ENCODE data around the gene DCLK1. TPM values are rescaled to one million over a fixed set of nuclear protein-coding genes. Genes with fewer than 3 reads are reported as not detected.

Gene DCLK1
- total RNA-seq, 1 donor from 2014 or later, result 36.1 TPM

DNA sequence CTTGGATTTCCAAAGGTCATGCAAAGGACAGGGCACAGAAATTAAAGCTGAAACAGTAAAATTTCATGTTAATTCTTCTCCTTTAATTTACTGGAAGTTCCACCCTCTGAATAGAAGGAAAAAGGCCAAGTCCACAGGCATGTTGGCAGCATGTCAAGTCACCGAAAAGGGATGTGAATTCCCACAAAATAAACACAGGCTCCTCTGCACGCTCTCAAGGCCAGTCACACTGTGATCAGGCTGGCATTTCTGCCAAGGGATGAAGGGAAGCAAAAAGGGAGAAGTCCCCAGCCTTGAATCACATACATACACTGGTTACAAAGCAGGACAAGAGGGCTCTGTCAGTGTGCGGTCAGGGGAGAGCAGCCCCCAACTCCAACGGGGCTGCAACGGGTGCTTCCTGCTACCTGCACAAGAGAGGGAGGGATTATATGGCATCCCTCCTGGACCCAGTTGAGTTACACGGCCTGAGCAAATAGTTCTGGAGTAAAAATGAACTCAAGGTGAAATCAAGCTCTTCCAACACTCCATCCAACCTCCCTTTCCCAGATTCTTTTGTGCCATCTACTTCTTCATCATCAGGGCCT is 6.9 kb downstream of the DCLK1 start:
- H3K36me3 ChIP-seq, result no peaks in the 10 kb centered on the region
- no peak overlapping the region for H3K4me3 ChIP-seq
- DNase-seq (ENCODE audit: extremely low spot score in 2 of 2), result no peak
- intact Hi-C loops (cut with DNase I), result no loop called here
- no peak for TF ChIP-seq POLR2AphosphoS5 (IDR thresholded peaks at IDR 0.05; ENCODE audit: insufficient read depth in 1 of 2, low read depth in 1 of 2)
- H3K27ac ChIP-seq, result no peak overlapping the region
- no peaks in the 10 kb centered on the region for H3K27me3 ChIP-seq
- no peaks in the 10 kb centered on the region for H3K4me1 ChIP-seq
- H3K9me3 ChIP-seq, result no peaks in the 10 kb centered on the region

DNA sequence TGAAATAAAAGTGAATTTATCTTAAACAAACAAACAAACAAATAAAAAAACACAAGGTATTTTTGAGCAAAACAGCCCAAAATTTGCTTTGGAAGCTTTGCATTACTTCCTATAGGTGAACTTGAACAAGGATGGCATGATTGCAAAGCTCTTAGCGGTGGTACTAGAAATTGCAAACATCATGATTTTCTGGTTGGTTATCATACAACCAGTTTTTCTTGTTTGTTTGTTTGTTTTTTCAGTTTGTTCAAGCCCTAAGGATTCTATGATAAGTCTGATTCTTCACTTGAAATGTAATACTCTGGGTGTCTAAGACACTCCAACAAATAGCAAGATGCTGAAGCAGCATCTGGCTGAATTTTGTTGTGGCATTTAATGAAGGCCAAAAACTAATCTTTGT is 15.9 kb downstream of the DCLK1 start:
- TF ChIP-seq POLR2A (IDR thresholded peaks at IDR 0.05), result no peak
- H3K9me3 ChIP-seq, result no peaks in the 10 kb centered on the region
- DNase-seq (ENCODE audit: extremely low spot score in 2 of 2), result no peak
- intact Hi-C loops (cut with DNase I), result no loop called here
- H3K27me3 ChIP-seq, result no peaks in the 10 kb centered on the region
- H3K36me3 ChIP-seq, result no peaks in the 10 kb centered on the region
- H3K27ac ChIP-seq, result no peak overlapping the region
- H3K4me1 ChIP-seq, result no peaks in the 10 kb centered on the region
- H3K4me3 ChIP-seq, result no peak overlapping the region

DNA sequence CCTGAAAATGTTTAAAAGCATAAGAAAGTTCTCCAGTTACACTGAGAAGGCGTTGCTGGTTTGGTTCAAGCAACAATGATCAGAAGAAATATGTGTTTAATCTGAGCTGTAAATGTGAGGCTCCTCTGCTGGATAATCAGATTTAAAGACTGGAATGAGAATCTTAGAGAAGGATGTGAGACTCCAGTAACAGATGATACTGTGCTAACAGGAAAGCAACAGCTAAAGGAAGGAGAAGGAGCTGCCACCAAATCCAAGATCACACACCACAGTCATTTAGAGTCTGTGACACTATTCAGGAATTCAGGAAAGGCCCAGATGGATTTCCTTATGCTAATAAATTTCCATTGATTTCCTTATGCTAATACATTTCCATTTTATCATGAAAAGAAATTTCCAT is 16.9 kb downstream of the DCLK1 start:
- H3K4me3 ChIP-seq, result no peak overlapping the region
- no peaks in the 10 kb centered on the region for H3K9me3 ChIP-seq
- DNase-seq (ENCODE audit: extremely low spot score in 2 of 2), result no peak
- TF ChIP-seq POLR2AphosphoS5 (IDR thresholded peaks at IDR 0.05; ENCODE audit: insufficient read depth in 1 of 2, low read depth in 1 of 2) (no peak), POLR2A (IDR thresholded peaks at IDR 0.05) (no peak)
- TF ChIP-seq, protein P1, sequence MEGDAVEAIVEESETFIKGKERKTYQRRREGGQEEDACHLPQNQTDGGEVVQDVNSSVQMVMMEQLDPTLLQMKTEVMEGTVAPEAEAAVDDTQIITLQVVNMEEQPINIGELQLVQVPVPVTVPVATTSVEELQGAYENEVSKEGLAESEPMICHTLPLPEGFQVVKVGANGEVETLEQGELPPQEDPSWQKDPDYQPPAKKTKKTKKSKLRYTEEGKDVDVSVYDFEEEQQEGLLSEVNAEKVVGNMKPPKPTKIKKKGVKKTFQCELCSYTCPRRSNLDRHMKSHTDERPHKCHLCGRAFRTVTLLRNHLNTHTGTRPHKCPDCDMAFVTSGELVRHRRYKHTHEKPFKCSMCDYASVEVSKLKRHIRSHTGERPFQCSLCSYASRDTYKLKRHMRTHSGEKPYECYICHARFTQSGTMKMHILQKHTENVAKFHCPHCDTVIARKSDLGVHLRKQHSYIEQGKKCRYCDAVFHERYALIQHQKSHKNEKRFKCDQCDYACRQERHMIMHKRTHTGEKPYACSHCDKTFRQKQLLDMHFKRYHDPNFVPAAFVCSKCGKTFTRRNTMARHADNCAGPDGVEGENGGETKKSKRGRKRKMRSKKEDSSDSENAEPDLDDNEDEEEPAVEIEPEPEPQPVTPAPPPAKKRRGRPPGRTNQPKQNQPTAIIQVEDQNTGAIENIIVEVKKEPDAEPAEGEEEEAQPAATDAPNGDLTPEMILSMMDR (IDR thresholded peaks at IDR 0.05), result no peak
- no peaks in the 10 kb centered on the region for H3K36me3 ChIP-seq
- intact Hi-C loops (cut with DNase I), result no loop called here
- no peaks in the 10 kb centered on the region for H3K4me1 ChIP-seq
- H3K27ac ChIP-seq, result no peak overlapping the region
- H3K27me3 ChIP-seq, result no peaks in the 10 kb centered on the region

DNA sequence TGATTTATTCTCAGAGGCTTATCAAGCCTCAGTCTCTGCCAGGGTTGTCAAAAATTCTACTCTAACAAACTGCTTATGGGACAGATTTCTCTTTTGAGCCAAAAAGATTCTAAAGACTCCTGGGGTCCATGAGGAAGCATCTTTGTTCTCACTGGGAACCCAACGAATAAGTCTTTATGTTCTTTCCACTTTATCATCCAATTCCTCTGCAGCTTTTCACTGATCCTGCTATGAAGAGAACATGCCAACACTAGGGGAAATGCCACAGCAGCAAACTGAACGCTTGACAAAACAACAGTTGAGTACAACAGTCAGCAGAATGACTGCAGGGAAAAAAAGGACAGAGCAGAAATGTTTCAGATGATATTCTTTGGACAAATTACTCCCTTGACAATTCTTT is 22.2 kb downstream of the DCLK1 start:
- intact Hi-C loops (cut with DNase I), result no loop called here

DNA sequence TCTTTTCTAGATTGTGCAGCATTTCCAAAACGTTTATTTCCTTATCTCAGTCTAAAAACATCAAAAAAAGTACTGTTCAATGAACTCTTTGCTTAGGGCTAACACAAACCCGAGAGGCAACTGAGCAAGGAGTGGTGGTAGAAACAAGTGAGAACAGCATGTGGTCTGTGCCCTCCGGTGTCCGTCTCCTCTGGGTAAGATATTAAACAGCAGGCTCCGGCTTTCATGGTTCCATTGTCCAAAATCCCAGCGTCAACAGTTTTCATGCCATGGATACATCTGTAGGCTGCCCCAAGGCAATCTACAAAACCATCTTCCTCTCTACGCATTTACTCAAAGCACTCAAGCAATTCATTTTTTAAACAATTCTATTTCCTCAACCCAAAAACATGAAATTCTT is 22.8 kb downstream of the DCLK1 start:
- intact Hi-C loops (cut with DNase I), result no loop called here
- Histone ChIP-seq H3K27ac (no peak overlapping the region), H3K9me3 (no peaks in the 10 kb centered on the region), H3K27me3 (no peaks in the 10 kb centered on the region), H3K36me3 (no peaks in the 10 kb centered on the region), H3K4me1 (no peaks in the 10 kb centered on the region), H3K4me3 (no peak overlapping the region)
- TF ChIP-seq, protein P1 (IDR thresholded peaks at IDR 0.05), result no peak
- TF ChIP-seq POLR2AphosphoS5 (IDR thresholded peaks at IDR 0.05; ENCODE audit: insufficient read depth in 1 of 2, low read depth in 1 of 2), result no peak
- TF ChIP-seq POLR2A (IDR thresholded peaks at IDR 0.05), result no peak
- DNase-seq (ENCODE audit: extremely low spot score in 2 of 2), result no peak

More for the DNA sequence above, 22.2 kb downstream of the DCLK1 start:
- no peaks in the 10 kb centered on the region for H3K36me3 ChIP-seq
- H3K4me1 ChIP-seq, result no peaks in the 10 kb centered on the region
- no peak overlapping the region for H3K27ac ChIP-seq
- H3K27me3 ChIP-seq, result no peaks in the 10 kb centered on the region
- no peaks in the 10 kb centered on the region for H3K9me3 ChIP-seq
- TF ChIP-seq POLR2AphosphoS5 (IDR thresholded peaks at IDR 0.05; ENCODE audit: insufficient read depth in 1 of 2, low read depth in 1 of 2) (no peak), POLR2A (IDR thresholded peaks at IDR 0.05) (no peak)
- TF ChIP-seq, protein P1 (IDR thresholded peaks at IDR 0.05), result no peak
- no peak for DNase-seq (ENCODE audit: extremely low spot score in 2 of 2)
- H3K4me3 ChIP-seq, result no peak overlapping the region

DNA sequence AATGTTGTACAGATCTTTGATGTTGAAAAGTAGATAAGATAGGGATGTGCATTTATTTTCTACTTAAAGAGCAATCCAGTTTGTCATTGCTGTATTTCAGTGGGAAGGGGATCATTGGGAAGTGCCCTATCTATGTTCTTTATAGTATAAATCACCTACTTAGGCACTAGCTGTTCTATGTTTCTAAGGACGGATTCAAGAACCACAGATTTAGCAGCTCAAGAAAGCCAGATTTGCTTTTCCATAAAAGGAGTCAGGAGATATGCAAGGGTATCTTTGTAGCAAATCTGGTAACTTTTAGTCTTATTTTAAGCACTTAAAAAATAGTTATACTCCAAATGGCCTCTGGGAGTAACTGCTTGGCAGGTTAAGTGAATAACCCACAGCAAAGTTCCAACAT is 23.7 kb downstream of the DCLK1 start:
- Histone ChIP-seq H3K27me3 (no peaks in the 10 kb centered on the region), H3K27ac (no peak overlapping the region), H3K4me1 (no peaks in the 10 kb centered on the region), H3K9me3 (no peaks in the 10 kb centered on the region), H3K4me3 (no peak overlapping the region), H3K36me3 (no peaks in the 10 kb centered on the region)
- no peak for TF ChIP-seq POLR2AphosphoS5 (IDR thresholded peaks at IDR 0.05; ENCODE audit: insufficient read depth in 1 of 2, low read depth in 1 of 2)
- TF ChIP-seq, protein P1 (IDR thresholded peaks at IDR 0.05), result no peak
- no peak for TF ChIP-seq POLR2A (IDR thresholded peaks at IDR 0.05)
- DNase-seq (ENCODE audit: extremely low spot score in 2 of 2), result no peak
- intact Hi-C loops (cut with DNase I), result no loop called here

Measured in vagina (tissue), 2 donors.